Measurements from ENCODE around the gene MALSU1. TPM values are rescaled to one million over a fixed set of nuclear protein-coding genes. Genes with fewer than 3 reads are reported as not detected.
A peak's percentile ranks its signal among the peaks of the same experiment; 100 is the strongest.

MALSU1 gene
- total RNA-seq, 1 donor from 2014 or later = 43.3 TPM

- no peaks in the 10 kb centered on the region for H3K27me3 Mint-ChIP-seq (ENCODE audit: low read depth)
- peaks cover 17% of the 10 kb centered on the region for H3K4me1 Mint-ChIP-seq
- no peak overlapping the region for H3K4me3 Mint-ChIP-seq
- H3K27ac Mint-ChIP-seq = peak overlapping the region; percentile 55
- H3K36me3 Mint-ChIP-seq = peaks cover 30% of the 10 kb centered on the region
- H3K9me3 Mint-ChIP-seq = no peaks in the 10 kb centered on the region
- DNase-seq (ENCODE audit: low spot score in 2 of 2, unreplicated experiment in 2 of 2) = no peak
- TF ChIP-seq, protein P1, sequence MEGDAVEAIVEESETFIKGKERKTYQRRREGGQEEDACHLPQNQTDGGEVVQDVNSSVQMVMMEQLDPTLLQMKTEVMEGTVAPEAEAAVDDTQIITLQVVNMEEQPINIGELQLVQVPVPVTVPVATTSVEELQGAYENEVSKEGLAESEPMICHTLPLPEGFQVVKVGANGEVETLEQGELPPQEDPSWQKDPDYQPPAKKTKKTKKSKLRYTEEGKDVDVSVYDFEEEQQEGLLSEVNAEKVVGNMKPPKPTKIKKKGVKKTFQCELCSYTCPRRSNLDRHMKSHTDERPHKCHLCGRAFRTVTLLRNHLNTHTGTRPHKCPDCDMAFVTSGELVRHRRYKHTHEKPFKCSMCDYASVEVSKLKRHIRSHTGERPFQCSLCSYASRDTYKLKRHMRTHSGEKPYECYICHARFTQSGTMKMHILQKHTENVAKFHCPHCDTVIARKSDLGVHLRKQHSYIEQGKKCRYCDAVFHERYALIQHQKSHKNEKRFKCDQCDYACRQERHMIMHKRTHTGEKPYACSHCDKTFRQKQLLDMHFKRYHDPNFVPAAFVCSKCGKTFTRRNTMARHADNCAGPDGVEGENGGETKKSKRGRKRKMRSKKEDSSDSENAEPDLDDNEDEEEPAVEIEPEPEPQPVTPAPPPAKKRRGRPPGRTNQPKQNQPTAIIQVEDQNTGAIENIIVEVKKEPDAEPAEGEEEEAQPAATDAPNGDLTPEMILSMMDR (IDR thresholded peaks at IDR 0.05; ENCODE audit: unreplicated experiment) = no peak
These were observed 48.6 kb downstream of the MALSU1 start for GRCh38 chr7:23347682-23348180.

GRCh38 chr7:23349484-23350157, 50.5 kb downstream of the MALSU1 start:
- H3K9me3 Mint-ChIP-seq = no peaks in the 10 kb centered on the region
- peaks cover 24% of the 10 kb centered on the region for H3K36me3 Mint-ChIP-seq
- DNase-seq (ENCODE audit: low spot score in 2 of 2, unreplicated experiment in 2 of 2) = no peak
- no peaks in the 10 kb centered on the region for H3K27me3 Mint-ChIP-seq (ENCODE audit: low read depth)
- TF ChIP-seq, protein P1 (IDR thresholded peaks at IDR 0.05; ENCODE audit: unreplicated experiment) = no peak
- peak overlapping the region; percentile 5 for H3K27ac Mint-ChIP-seq
- H3K4me3 Mint-ChIP-seq = no peak overlapping the region
- H3K4me1 Mint-ChIP-seq = peaks cover 17% of the 10 kb centered on the region

DNA sequence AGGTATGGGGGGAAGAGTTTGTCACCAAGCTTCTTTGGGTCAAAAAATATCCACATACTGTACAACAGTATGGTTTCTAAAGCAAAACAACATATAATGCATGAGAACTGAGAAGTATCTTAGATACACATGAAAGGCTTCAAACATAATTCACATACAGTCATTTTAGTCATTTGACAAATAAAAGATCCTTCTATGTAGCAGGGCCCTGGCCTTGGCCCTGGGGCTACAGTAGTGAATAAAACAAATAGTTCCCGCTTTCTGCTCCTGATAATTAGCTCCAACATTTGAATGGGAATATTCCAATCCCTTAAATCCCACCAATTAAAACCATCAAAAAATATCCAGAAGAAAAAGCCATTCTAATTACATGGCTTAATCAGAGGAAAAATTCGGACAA, 51.3 kb downstream of the MALSU1 start:
- peaks cover 17% of the 10 kb centered on the region for H3K4me1 Mint-ChIP-seq

DNA sequence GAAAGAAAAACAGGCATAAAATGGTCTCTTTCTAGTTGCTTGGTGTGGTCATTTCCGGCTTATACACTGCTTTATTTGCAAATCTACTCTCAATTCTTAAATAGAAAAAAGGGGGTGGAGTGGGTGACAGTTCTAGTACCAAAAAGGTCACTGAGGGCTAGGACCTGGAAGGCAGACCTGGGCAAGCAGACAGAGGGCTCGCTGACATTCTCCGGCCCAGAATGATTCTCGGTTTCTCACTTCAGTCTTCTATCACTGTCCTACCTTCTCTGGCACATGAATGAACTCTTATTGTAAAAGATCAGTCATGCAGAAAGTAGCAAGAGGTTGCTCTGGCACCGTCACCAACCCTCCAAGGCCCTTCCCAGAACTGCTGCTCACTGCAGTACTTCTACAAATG, 54.0 kb downstream of the MALSU1 start:
- H3K27me3 Mint-ChIP-seq (ENCODE audit: low read depth) = no peaks in the 10 kb centered on the region
- peaks cover 24% of the 10 kb centered on the region for H3K4me1 Mint-ChIP-seq
- TF ChIP-seq, protein P1 (IDR thresholded peaks at IDR 0.05; ENCODE audit: unreplicated experiment) = no peak
- H3K9me3 Mint-ChIP-seq = no peaks in the 10 kb centered on the region
- H3K36me3 Mint-ChIP-seq = peaks cover 3% of the 10 kb centered on the region
- no peak for DNase-seq (ENCODE audit: low spot score in 2 of 2, unreplicated experiment in 2 of 2)
- H3K4me3 Mint-ChIP-seq = no peak overlapping the region
- no peak overlapping the region for H3K27ac Mint-ChIP-seq

More for the DNA sequence above, 51.3 kb downstream of the MALSU1 start:
- TF ChIP-seq, protein P1 (IDR thresholded peaks at IDR 0.05; ENCODE audit: unreplicated experiment) = no peak
- DNase-seq (ENCODE audit: low spot score in 2 of 2, unreplicated experiment in 2 of 2) = no peak
- H3K36me3 Mint-ChIP-seq = peaks cover 21% of the 10 kb centered on the region
- no peak overlapping the region for H3K4me3 Mint-ChIP-seq
- H3K27ac Mint-ChIP-seq = peak overlapping the region; percentile 6
- no peaks in the 10 kb centered on the region for H3K27me3 Mint-ChIP-seq (ENCODE audit: low read depth)
- no peaks in the 10 kb centered on the region for H3K9me3 Mint-ChIP-seq

DNA sequence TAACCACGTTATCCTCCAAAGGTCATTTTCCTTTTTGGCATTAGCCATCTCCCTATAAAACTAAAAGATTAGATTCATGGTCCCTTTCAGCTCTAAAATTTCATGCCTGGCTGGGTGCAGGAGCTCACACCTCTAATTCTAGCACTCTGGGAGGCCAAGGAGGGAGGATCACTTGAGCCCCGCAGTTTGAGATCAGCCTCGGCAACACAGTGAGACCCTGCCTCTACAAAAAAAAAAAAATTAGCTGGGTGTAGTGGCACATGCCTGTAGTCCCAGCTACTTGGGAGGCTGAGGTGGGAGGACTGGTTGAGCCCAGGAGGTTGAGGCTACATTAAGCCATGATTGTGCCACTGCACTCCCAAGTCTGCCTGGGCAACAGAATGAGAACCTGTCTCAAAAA, 57.0 kb downstream of the MALSU1 start:
- Mint-ChIP-seq H3K27ac (no peak overlapping the region), H3K4me3 (no peak overlapping the region), H3K4me1 (peaks cover 14% of the 10 kb centered on the region), H3K36me3 (peaks cover 10% of the 10 kb centered on the region), H3K9me3 (no peaks in the 10 kb centered on the region), H3K27me3 (ENCODE audit: low read depth) (no peaks in the 10 kb centered on the region)
- TF ChIP-seq, protein P1 (IDR thresholded peaks at IDR 0.05; ENCODE audit: unreplicated experiment) = no peak
- DNase-seq (ENCODE audit: low spot score in 2 of 2, unreplicated experiment in 2 of 2) = no peak

Measured in mesothelial cell of epicardium (in vitro differentiated cells).